DOHH2 (cell line): Measurements from ENCODE around the gene AGO3.

Experiments
- EZH2phosphoT487 ChIP-seq: fragments of 200-600 bp; sonication (generic); IDR thresholded peaks from 2 replicates; pipeline ENCODE4 v1.6.1; 2017; ENCODE audit warnings: borderline replicate concordance, mild to moderate bottlenecking, antibody characterized with exemption, low read length, moderate library complexity, mixed read lengths
- TF ChIP-seq, protein P1 (sequence below): fragments of 200-600 bp; sonication (generic); IDR thresholded peaks from one replicate; pipeline ENCODE4 v1.5.1; 2014; ENCODE audit warnings: antibody characterized with exemption, mild to moderate bottlenecking, low read depth, low read length; ENCODE audit not compliant: poor library complexity, severe bottlenecking

- no peak for TF ChIP-seq EZH2phosphoT487
- TF ChIP-seq, protein P1, sequence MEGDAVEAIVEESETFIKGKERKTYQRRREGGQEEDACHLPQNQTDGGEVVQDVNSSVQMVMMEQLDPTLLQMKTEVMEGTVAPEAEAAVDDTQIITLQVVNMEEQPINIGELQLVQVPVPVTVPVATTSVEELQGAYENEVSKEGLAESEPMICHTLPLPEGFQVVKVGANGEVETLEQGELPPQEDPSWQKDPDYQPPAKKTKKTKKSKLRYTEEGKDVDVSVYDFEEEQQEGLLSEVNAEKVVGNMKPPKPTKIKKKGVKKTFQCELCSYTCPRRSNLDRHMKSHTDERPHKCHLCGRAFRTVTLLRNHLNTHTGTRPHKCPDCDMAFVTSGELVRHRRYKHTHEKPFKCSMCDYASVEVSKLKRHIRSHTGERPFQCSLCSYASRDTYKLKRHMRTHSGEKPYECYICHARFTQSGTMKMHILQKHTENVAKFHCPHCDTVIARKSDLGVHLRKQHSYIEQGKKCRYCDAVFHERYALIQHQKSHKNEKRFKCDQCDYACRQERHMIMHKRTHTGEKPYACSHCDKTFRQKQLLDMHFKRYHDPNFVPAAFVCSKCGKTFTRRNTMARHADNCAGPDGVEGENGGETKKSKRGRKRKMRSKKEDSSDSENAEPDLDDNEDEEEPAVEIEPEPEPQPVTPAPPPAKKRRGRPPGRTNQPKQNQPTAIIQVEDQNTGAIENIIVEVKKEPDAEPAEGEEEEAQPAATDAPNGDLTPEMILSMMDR: no peak
Observed at GRCh38 chr1:36014722-36015220, 83.9 kb downstream of the AGO3 start.
